Keratinocyte (primary cell): ENCODE results near the gene NEDD8. TPM values are rescaled to one million over a fixed set of nuclear protein-coding genes. Genes with fewer than 3 reads are reported as not detected.
A peak's percentile ranks its signal among the peaks of the same experiment; 100 is the strongest.

Experiments used
- DNase-seq: peaks from one replicate; pipeline ENCODE4 v3.0.0-alpha.2; 2011; ENCODE audit warnings: low read depth, missing footprints, low spot score
- FAIRE-seq: peaks from 2 replicates; lab custom pipeline; 2011; peaks lifted over from hg19 to GRCh38; lab: Jason Lieb, UNC
- H2AFZ ChIP-seq: 2 replicates; pipeline ENCODE4 v1.6.0; 2012; ENCODE audit warnings: low read length, control low read depth, inconsistent platforms; ENCODE audit not compliant: control insufficient read depth
- H3K27ac ChIP-seq: 2 replicates; pipeline ENCODE4 v1.5.1; 2011; ENCODE audit warnings: low read length; ENCODE audit not compliant: control insufficient read depth, insufficient read depth
- H3K27me3 ChIP-seq: 3 replicates; pipeline ENCODE4 v1.6.0; 2011; ENCODE audit warnings: low read length; ENCODE audit not compliant: control insufficient read depth, insufficient read depth; ENCODE audit errors: extremely low read depth
- H3K36me3 ChIP-seq, 2 experiments: 2 replicates in 1 of 2; 3 replicates in 1 of 2; pipeline ENCODE4 v1.5.1; 2011; ENCODE audit warnings: low read length in 2 of 2, mild to moderate bottlenecking in 1 of 2; ENCODE audit not compliant: control insufficient read depth in 2 of 2, insufficient read depth in 2 of 2; ENCODE audit errors: extremely low read depth in 1 of 2
- H3K4me1 ChIP-seq: 3 replicates; pipeline ENCODE4 v1.5.1; 2011; ENCODE audit warnings: low read length; ENCODE audit not compliant: control insufficient read depth, insufficient read depth; ENCODE audit errors: extremely low read depth
- H3K4me2 ChIP-seq: 3 replicates; pipeline ENCODE4 v1.6.0; 2011; ENCODE audit warnings: low read depth, low read length; ENCODE audit not compliant: control insufficient read depth, insufficient read depth; ENCODE audit errors: extremely low read depth
- H3K4me3 ChIP-seq, 3 experiments: fragments of 200-600 bp in 1 of 3; sonication (generic) in 1 of 3; 2 replicates in 2 of 3; 3 replicates in 1 of 3; pipeline ENCODE4 v1.5.1; 2011 to 2016; ENCODE audit warnings: low read length in 3 of 3, mild to moderate bottlenecking in 3 of 3, control low read depth in 2 of 3, inconsistent platforms in 1 of 3, low read depth in 1 of 3, mixed read lengths in 1 of 3, mixed run types in 1 of 3, moderate library complexity in 1 of 3; ENCODE audit not compliant: control insufficient read depth in 2 of 3, insufficient read depth in 2 of 3; ENCODE audit errors: extremely low read depth in 1 of 3
- H3K79me2 ChIP-seq: 2 replicates; pipeline ENCODE4 v1.6.0; 2012; ENCODE audit warnings: low read length; ENCODE audit not compliant: control insufficient read depth, insufficient read depth
- H3K9ac ChIP-seq: 3 replicates; pipeline ENCODE4 v1.6.0; 2011; ENCODE audit warnings: low read length; ENCODE audit not compliant: control insufficient read depth, insufficient read depth; ENCODE audit errors: extremely low read depth
- H3K9me1 ChIP-seq: 3 replicates; pipeline ENCODE4 v1.6.0; 2011; ENCODE audit warnings: low read length; ENCODE audit not compliant: control insufficient read depth, insufficient read depth; ENCODE audit errors: extremely low read depth
- H3K9me3 ChIP-seq: 2 replicates; pipeline ENCODE4 v1.5.1; 2012; ENCODE audit warnings: low read depth, low read length; ENCODE audit not compliant: control insufficient read depth
- H4K20me1 ChIP-seq: 3 replicates; pipeline ENCODE4 v1.6.0; 2011; ENCODE audit warnings: low read length; ENCODE audit not compliant: control insufficient read depth, insufficient read depth; ENCODE audit errors: extremely low read depth
- EZH2 ChIP-seq: IDR thresholded peaks from one replicate; pipeline ENCODE4 v1.6.1; 2012; ENCODE audit warnings: inconsistent platforms, mild to moderate bottlenecking, low read length, moderate library complexity
- dilution Hi-C: fragments of 300-500 bp; cut with MboI; formaldehyde crosslinking; loops from one replicate; pipeline ENCODE4 v1.7.0; 2020; ENCODE audit warnings: low sequenced_read_pairs; ENCODE audit not compliant: extremely low pct_ligation_motif_present
- polyA plus RNA-seq, 5 experiments: library from polyadenylated mRNA; depleted of rRNA in 3 of 5; stranded (reverse) in 3 of 5; stranded (forward) in 1 of 5; unstranded in 1 of 5; fragments of >200 nt; gene quantifications; 1 replicate in 1 of 5; 2 replicates in 3 of 5; 3 replicates in 1 of 5; pipeline versions ENCODE4 v1.2.1 to v1.2.3, GENCODE V29; 2011 to 2012; ENCODE audit warnings: missing spikeins in 2 of 5, low read depth in 1 of 5, low replicate concordance in 1 of 5
- TF ChIP-seq, protein P1 (sequence below), 3 experiments: IDR thresholded peaks in 1 of 3; conservative IDR thresholded peaks in 1 of 3; optimal IDR thresholded peaks in 1 of 3; 2 replicates in 2 of 3; 3 replicates in 1 of 3; pipeline versions ENCODE3 to v1.5.1; 2011; ENCODE audit warnings: low read length in 3 of 3, mild to moderate bottlenecking in 3 of 3, moderate library complexity in 2 of 3, control low read depth in 1 of 3, inconsistent platforms in 1 of 3; ENCODE audit not compliant: insufficient read depth in 2 of 3; ENCODE audit errors: extremely low read depth in 1 of 3

NEDD8 gene
- polyA plus RNA-seq, 1 donor (not counting 4 experiments of a cell fraction or from before 2014, with no cell fraction given), result 509 TPM

- dilution Hi-C loops, result no loop called here
- H2AFZ ChIP-seq, result peak overlapping the region; percentile 21
These were observed 39.7 kb upstream of the NEDD8 start for GRCh38 chr14:24271834-24272263.

GRCh38 chr14:24271134-24271833, 39.1 kb upstream of the NEDD8 start, which contains the start of gene RABGGTA:
TSS of gene RABGGTA (minus strand) at chr14:24271597. CDS start at chr14:24271115, 482 bp downstream.
- Histone ChIP-seq H3K4me2 (peak within 1 kb of the TSS; percentile 86), H3K9ac (peak within 1 kb of the TSS; percentile 98), H3K9me1 (no peaks in the 10 kb centered on the region), H3K27me3 (no peaks in the 10 kb centered on the region), H3K27ac (peak within 1 kb of the TSS; percentile 96), H4K20me1 (no peaks in the 10 kb centered on the region), H2AFZ (peak within 1 kb of the TSS; percentile 80), H3K4me1 (peaks cover 41% of the 10 kb centered on the region), H3K9me3 (no peaks in the 10 kb centered on the region), H3K4me3 (peak within 1 kb of the TSS; percentile 65 to 90 (median 84)), H3K36me3 (peaks cover 9 to 24% of the 10 kb centered on the region in 2 experiments), H3K79me2 (peaks cover 3% of the 10 kb centered on the region)
- dilution Hi-C loops, result no loop called here
- no peak for TF ChIP-seq EZH2
- TF ChIP-seq, protein P1, sequence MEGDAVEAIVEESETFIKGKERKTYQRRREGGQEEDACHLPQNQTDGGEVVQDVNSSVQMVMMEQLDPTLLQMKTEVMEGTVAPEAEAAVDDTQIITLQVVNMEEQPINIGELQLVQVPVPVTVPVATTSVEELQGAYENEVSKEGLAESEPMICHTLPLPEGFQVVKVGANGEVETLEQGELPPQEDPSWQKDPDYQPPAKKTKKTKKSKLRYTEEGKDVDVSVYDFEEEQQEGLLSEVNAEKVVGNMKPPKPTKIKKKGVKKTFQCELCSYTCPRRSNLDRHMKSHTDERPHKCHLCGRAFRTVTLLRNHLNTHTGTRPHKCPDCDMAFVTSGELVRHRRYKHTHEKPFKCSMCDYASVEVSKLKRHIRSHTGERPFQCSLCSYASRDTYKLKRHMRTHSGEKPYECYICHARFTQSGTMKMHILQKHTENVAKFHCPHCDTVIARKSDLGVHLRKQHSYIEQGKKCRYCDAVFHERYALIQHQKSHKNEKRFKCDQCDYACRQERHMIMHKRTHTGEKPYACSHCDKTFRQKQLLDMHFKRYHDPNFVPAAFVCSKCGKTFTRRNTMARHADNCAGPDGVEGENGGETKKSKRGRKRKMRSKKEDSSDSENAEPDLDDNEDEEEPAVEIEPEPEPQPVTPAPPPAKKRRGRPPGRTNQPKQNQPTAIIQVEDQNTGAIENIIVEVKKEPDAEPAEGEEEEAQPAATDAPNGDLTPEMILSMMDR (optimal IDR thresholded peaks at IDR 0.05 in 1 of 3, IDR thresholded peaks at IDR 0.05 in 1 of 3, conservative IDR thresholded peaks at IDR 0.05 in 1 of 3; ENCODE audit: extremely low read depth in 1 of 3, insufficient read depth in 2 of 3, low read length in 3 of 3), result peak in 2 of 3 experiments; percentile 64 to 84
- FAIRE-seq (no peak), DNase-seq (peak; percentile 72)

More at GRCh38 chr14:24271834-24272263, 39.7 kb upstream of the NEDD8 start:
- FAIRE-seq (no peak), DNase-seq (no peak)
- no peaks in the 10 kb centered on the region for H3K9me3 ChIP-seq
- no peaks in the 10 kb centered on the region for H3K27me3 ChIP-seq
- H3K79me2 ChIP-seq, result peaks cover 3% of the 10 kb centered on the region
- H3K4me1 ChIP-seq, result peaks cover 41% of the 10 kb centered on the region
- peak overlapping the region; percentile 96 for H3K27ac ChIP-seq
- TF ChIP-seq EZH2, result no peak
- TF ChIP-seq, protein P1 (optimal IDR thresholded peaks at IDR 0.05 in 1 of 3, IDR thresholded peaks at IDR 0.05 in 1 of 3, conservative IDR thresholded peaks at IDR 0.05 in 1 of 3; ENCODE audit: extremely low read depth in 1 of 3, insufficient read depth in 2 of 3, low read length in 3 of 3), result no peak
- H3K36me3 ChIP-seq, result peaks cover 8 to 19% of the 10 kb centered on the region in 2 experiments
- no peaks in the 10 kb centered on the region for H3K9me1 ChIP-seq
- H4K20me1 ChIP-seq, result no peaks in the 10 kb centered on the region
- H3K9ac ChIP-seq, result peak overlapping the region; percentile 98
- H3K4me3 ChIP-seq, result peak overlapping the region; percentile 10 to 65 (median 52)
- peak overlapping the region; percentile 86 for H3K4me2 ChIP-seq
